NCI-H82 (cell line): ENCODE data around the gene RHEX.
"Not testable (repeated sequence)": the region's sequence is repeated elsewhere in the genome, so short reads cannot be mapped to it uniquely, and the experiment has no call there.

Source experiments
- DNase-seq: peaks from one replicate; lab custom pipeline; 2025; lab: John Stamatoyannopoulos, UW

RHEX gene

DNA sequence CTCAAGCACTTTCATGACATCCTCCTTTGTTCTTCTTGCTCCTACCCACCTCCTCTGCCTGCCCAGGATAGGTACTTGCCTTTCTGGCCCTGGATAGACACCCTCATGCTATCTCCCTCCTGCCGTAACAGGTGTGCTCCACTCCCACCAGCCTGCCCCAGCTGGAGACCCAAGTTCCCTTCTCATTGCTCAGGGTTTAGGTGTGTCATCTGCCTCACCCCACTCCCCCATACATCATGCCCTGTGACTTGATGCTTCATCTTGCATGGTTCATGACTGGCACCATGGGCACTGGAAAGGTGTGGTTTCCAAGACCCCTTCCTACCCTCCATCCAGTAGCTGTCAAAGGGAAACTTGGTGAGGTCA lies 5.9 kb downstream of the RHEX start:
- no peak for DNase-seq

DNA sequence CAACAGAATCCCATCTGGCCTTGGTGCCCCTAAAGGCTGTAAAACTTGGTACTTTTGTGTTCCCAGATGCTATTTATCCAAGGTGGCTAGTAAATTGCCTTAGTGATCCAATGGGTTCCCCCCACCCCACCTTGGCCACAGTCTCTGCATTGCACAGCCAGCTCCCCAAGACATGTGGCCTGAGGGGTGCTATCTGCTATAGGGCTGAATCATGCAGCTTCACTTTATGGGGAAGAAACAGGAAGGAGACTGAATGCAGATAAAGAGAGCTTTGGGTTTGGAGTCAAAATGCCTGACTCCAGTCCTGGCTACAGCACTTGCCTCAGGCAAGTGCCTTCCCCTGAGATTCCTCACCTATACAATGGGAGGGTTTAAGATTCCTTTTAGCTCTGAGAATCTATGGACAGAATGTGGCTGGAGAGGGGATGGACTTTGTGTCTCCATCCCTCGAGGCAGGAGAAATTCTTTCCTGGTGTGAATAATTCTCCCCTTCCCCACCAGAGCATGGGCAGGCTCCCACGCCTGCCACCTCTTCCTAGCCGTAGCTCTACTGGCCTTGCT lies 6.5 kb downstream of the RHEX start:
- no peak for DNase-seq

DNA sequence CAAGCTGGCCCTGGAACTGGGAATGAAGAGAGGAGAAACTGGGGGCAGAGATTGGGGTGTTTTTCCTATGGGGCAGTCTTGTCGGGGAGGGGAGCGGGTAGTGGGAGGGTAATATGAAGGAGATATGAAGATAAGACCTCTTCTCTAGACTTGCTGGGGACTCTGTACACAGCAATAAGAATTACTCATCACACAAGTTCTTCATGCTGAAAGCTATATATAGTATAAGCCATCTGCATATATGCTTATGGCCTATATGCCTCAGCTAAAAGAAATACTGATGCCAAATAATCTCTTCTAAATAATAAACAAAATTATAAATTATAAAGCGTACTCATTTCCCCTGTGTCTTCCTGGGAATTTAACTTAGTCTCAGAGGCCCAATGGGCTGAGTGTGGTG lies 7.9 kb downstream of the RHEX start:
- DNase-seq: no peak

DNA sequence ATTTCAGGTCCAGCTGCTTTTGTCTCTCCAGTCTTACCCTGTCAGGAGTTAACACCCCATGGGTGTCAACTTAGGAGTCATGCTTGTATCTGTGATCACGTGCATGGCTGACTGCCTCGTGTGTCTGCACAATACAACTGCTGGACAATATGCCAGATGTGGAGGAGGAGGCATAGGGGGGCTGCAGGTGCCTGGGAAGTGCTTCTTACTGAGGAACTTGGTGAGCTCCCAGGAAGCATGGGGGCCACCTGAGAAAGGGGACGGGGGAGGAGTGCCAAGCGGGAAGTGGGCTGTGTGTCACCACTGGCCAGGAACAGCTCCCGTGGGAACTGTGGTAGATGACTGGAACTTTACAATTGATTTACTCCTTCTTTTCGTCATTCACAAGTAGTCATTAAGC lies 9.5 kb downstream of the RHEX start:
- no peak for DNase-seq

DNA sequence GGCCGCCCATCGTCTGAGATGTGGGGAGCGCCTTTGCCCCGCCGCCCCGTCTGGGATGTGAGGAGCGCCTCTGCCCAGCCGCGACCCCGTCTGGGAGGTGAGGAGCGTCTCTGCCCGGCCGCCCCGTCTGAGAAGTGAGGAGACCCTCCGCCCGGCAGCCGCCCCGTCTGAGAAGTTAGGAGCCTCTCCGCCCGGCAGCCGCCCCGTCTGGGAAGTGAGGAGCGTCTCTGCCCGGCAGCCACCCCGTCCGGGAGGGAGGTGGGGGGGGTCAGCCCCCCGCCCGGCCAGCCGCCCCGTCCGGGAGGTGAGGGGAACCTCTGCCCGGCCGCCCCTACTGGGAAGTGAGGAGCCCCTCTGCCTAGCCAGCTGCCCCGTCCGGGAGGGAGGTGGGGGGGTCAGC lies 11.0 kb downstream of the RHEX start:
- DNase-seq: not testable (repeated sequence)

GRCh38 chr1:206064501-206064900 lies 11.5 kb downstream of the RHEX start:
- DNase-seq: not testable (repeated sequence)

DNA sequence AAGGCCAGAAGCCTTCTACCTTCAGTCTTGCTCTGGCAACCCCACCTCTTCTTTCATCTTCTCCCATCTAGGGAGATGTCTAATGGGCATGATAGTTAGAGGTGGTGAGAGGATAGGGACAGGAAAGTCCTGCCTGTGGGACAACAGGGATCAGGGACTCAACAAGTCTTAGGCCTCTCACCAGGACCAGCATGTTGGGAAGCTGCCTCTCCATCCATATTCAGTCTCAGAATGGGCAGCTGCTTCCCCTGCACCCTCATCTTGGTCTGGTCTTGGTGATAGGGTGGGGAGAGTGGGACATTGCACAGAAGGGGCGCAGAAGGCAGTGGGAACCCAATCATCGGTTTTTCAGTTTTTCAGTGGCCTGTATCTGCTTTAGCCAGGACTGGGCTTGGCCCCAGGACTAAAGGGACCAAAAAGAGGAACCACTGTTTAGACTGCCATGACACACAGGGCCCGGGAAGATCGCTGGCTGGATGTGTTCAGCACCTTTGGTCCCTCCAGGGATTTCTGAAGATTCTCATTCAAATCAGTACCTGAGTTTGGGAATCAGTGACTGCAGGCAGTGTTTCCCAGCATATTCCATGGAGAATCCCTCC lies 12.7 kb downstream of the RHEX start:
- no peak for DNase-seq

GRCh38 chr1:206066479-206067171 lies 13.7 kb downstream of the RHEX start:
- DNase-seq: no peak

DNA sequence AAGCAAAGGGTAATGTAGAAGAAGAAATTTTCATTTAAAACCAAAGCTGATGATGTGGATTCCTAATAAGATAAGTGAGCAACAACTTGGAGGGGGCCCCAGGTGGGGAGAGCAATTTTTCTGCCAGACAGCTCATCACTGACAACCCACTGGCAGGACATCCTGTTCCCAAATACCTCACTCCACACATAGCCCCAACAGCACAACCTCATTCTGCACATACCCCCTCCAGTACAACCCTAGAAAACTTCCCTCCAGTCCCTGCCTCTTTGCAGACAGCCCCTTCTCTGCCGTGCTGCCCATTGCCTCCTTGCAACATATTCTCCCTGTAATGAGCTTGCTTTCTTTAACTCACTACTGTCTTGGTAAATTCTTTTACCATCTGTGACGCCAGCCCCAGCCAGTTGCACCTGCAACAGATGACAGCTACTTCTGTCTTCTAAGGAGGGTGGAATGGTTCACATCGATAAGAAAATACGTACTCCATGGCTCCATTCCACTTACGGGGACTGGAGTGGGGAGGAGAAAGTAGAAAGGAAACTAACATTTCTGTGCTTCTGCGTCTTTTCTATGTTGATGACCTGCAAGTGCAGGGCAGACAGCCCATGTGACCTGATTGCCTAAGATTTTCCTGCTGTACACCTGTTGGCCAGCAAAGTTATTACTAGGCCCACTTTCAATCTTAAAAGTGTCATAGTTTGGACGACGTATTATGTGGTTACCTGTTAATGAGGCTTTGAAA lies 14.7 kb downstream of the RHEX start:
- DNase-seq: no peak

DNA sequence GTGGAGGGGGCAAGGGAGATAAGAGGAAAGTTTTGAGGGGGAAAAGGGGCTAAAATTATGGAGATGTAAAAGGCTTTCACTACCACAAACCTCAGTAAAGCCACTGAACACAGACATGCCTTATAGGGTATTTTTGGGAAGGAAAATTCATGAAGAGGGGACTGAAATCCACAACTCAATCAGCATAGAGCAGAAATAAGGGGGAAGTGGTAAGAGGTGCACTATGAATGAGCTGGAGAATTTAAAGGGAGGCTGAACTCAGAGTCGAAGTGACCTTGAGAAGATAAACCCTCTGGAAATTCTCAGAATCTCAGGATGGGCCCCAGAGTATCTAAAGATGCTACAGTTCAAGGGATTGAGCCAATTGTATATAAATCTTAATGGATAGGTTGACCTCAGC lies 15.3 kb downstream of the RHEX start:
- no peak for DNase-seq

GRCh38 chr1:206070627-206071304 lies 17.8 kb downstream of the RHEX start:
- no peak for DNase-seq

DNA sequence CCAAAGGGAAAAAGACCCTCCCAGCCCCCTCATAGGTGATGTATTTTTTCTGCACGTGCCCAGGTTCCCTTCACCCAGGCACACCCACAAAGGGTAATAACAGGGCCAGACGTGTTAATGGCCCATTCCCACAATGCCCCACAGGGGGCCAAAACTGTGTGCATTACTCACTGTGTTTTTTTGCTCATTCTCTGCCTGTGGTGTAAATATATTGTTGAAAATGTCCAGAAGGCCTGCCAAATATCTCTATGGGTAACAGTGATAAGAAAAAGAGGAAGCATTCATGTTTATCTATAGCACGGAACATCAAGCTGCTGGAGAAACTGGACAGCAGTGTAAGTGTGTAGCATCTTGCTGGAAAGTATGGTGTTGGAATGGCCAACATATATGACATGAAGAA lies 21.9 kb downstream of the RHEX start:
- no peak for DNase-seq

DNA sequence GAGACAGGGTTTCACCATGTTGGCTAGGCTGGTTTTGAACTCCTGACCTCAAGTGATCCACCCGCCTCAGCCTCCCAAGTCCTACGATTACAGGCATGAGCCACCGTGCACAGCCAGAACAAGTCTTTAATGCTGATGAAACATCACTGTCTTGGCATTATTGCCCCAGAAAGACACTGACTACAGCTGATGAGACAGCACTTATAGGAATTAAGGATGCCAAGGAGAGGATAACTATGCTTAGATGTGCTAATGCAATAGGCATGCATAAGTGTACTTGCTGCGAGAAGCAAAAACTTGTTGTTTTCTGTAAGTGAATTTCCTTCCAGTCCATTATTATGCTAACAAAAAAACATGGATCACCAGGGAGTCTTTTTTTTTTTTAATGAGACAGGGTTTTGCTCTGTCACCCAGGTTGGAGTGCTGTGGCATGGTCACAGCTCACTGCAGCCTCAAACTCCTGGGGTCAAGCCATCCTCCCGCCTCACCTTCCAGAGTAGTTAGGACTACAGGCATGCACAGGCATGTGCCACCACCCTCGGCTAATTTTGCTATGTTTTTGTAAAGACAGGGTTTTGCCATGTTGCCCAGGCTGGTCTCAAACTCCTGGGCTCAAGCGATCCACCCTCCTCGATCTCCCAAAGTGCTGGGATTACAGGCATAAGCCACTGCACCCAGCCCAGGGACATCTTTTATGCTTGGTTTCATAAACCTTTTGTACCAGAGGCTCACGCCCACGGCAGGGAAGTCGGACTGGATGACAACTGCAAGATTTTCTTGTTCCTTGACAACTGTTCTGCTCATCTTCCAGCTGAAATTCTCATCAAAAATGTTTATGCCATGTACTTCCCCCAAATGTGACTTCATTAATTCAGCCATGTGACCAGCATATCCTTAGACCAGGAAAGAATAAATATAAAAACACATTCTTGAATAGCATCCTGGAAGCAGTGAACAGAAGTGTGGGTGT lies 23.1 kb downstream of the RHEX start:
- no peak for DNase-seq

DNA sequence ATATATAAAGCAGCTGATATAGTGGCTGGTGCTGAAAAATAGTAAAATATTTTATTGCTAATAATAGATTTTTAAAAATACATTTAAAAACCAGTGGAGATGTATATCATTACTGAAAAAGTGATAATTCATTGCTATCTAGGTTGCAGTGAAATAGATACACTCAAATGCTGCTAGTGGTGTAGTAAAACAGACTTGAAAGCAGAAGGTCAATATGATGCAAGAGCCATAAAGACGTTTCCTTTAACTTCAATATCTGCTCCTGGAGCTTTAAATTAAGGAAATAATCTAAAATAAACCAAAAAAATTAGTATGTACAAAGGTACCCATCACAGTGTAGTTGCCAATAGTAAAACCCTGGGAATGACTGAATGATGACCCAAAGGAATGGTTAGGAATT lies 26.2 kb downstream of the RHEX start:
- no peak for DNase-seq

DNA sequence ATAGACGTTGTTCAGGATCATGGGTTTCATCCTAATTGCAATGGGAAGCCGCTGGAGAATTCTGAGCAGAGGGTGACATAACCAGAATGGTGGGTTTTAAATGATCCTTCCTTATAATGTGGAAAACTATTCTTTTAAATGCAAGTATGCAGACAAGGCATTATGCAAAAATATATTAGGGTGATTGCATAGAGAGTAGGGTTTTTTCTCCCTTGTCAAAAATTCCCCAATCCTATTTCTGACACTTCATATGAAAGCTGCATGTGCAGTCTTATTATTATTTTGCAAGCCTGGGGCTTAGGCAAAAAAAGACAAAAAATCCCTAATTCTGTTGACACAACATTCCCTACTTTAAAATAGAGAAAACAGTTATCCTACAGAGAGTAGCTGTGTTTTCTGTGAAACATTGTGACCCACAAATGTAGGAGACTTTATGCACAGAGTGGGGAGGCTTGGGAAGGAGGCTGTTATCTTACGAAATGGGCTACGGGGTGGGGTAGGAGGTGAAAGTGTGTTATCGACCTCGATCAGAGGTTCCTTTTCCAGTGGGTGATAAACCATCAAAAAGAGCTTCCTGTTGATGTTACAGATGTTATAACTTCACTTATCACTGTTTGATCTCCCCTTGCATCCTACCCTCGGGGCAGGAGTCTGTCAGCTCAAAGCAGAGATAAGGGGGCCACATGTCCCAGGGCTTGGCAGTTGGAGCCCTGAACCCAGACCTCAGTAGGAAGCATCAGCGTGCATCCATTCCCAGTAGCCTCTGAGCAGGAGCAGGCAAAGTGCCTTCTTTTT lies 27.2 kb downstream of the RHEX start:
- no peak for DNase-seq

- no peak for DNase-seq
Measured at GRCh38 chr1:206081856-206082255, 28.9 kb downstream of the RHEX start.

DNA sequence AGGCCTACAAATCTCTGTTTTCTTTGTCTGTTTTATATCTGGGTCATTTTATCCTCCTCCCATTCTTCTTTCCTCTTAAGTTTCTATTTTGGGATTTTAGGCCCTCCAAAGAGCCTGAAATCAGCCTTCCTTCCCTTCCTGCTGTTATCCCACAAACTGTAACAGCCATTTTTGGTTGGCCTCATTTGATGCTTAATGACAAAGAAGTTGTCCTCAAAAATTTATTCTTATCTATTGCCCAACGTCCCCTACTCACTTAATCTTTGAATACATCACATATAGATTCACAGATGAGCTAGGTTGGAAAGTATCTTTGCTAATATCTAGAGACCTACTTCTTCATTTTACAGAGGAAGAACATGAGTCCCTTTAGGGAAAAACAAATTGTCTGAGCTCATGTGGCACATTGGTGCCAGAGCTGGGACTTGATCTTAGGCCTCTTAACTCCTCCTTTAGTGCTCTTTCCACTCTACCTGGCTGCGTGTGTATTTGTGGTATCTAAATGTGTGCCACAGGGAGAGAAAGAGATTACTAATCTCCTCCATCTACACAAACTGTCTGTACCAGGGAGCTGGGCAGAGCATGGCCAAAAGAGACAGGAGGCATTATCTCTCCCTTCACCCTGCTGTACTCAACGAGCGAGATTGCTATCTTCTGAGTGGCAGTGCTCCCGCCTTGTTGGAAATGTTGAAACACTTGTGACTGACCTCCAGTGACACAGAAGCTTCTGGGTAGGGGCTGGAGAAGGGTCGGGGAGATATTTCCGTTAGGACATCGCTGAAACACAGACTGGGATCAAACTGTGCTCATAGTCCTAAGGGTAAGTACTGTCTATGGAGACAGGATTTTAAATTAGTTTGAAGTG lies 30.1 kb downstream of the RHEX start:
- no peak for DNase-seq

- DNase-seq: no peak
Measured at GRCh38 chr1:206083750-206084149, 30.8 kb downstream of the RHEX start.

- no peak for DNase-seq
Measured at GRCh38 chr1:206087091-206087490, 34.1 kb downstream of the RHEX start.

DNA sequence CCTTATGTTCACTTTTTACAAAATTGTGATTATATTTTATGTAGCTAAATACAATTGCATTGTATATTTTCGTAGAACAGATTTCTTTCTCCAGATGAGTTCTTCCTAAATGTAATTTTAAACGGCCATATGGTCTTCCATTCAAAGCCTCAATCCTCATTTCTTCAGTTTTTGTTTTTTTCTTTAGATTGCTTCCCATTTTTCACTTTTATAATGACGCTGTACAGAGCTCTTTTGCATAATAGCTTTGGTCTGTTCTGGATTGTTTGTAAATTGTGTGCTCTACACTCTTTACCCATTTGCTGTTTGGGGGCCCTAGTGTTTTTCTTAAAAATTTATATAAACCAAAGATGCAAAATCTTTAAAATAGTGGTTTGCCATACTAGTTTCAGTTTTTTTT lies 36.4 kb downstream of the RHEX start:
- no peak for DNase-seq
